Mesendoderm (in vitro differentiated cells): ENCODE results near the gene ZNF853.
"Not testable (repeated sequence)": the region's sequence is repeated elsewhere in the genome, so short reads cannot be mapped to it uniquely, and the experiment has no call there.

ENCODE experiments used
- DNase-seq: peaks from one replicate; pipeline ENCODE4 v3.0.0; 2013
- H2AK5ac ChIP-seq: 2 replicates; pipeline ENCODE4 v1.6.1; 2013; ENCODE audit warnings: low read length, inconsistent platforms
- H2BK120ac ChIP-seq: 2 replicates; pipeline ENCODE4 v1.6.1; 2013; ENCODE audit warnings: low read depth, mild to moderate bottlenecking, low read length, moderate library complexity, mixed read lengths
- H2BK15ac ChIP-seq: replicated peaks from 2 replicates; pipeline ENCODE4 v1.6.1; 2013; ENCODE audit warnings: low read depth, mild to moderate bottlenecking, moderate library complexity
- H2BK5ac ChIP-seq: 2 replicates; pipeline ENCODE4 v1.6.1; 2013; ENCODE audit warnings: low read length, inconsistent platforms
- H3K18ac ChIP-seq: 2 replicates; pipeline ENCODE4 v1.6.1; 2013; ENCODE audit warnings: mild to moderate bottlenecking, low read length, mixed read lengths
- H3K23ac ChIP-seq: one replicate; pipeline ENCODE4 v1.6.1; 2013; ENCODE audit warnings: low read length
- H3K27ac ChIP-seq: 2 replicates; pipeline ENCODE4 v1.5.1; 2013; ENCODE audit warnings: low read depth, mild to moderate bottlenecking, inconsistent platforms, low read length, moderate library complexity
- H3K27me3 ChIP-seq: 2 replicates; pipeline ENCODE4 v1.6.1; 2013; ENCODE audit warnings: low read length, control low read depth, mild to moderate bottlenecking, inconsistent platforms; ENCODE audit not compliant: insufficient read depth, poor library complexity
- H3K36me3 ChIP-seq: 2 replicates; pipeline ENCODE4 v1.6.1; 2013; ENCODE audit warnings: low read length, inconsistent platforms; ENCODE audit not compliant: control insufficient read depth, insufficient read depth
- H3K4ac ChIP-seq: one replicate; pipeline ENCODE4 v1.6.1; 2013; ENCODE audit warnings: low read depth, mild to moderate bottlenecking, low read length, moderate library complexity
- H3K4me1 ChIP-seq: 2 replicates; pipeline ENCODE4 v1.6.1; 2013; ENCODE audit warnings: low read depth, low read length, inconsistent platforms; ENCODE audit not compliant: control insufficient read depth
- H3K4me2 ChIP-seq: 2 replicates; pipeline ENCODE4 v1.6.1; 2013; ENCODE audit warnings: low read length
- H3K4me3 ChIP-seq: 2 replicates; pipeline ENCODE4 v1.5.1; 2013; ENCODE audit warnings: mild to moderate bottlenecking, low read length
- H3K56ac ChIP-seq: one replicate; pipeline ENCODE4 v1.6.1; 2013; ENCODE audit warnings: low read length
- H3K79me1 ChIP-seq: 2 replicates; pipeline ENCODE4 v1.6.1; 2013; ENCODE audit warnings: low read length, inconsistent platforms
- H3K79me2 ChIP-seq: 2 replicates; pipeline ENCODE4 v1.6.1; 2013; ENCODE audit warnings: mild to moderate bottlenecking, low read length; ENCODE audit not compliant: control insufficient read depth, insufficient read depth
- H3K9ac ChIP-seq: 2 replicates; pipeline ENCODE4 v1.6.1; 2013; ENCODE audit warnings: low read length, inconsistent platforms
- H4K5ac ChIP-seq: one replicate; pipeline ENCODE4 v1.6.1; 2013; ENCODE audit warnings: low read length
- H4K8ac ChIP-seq: one replicate; pipeline ENCODE4 v1.6.1; 2013; ENCODE audit warnings: low read depth, mild to moderate bottlenecking, control low read depth, low read length, moderate library complexity
- WGBS: extraction: QIAGEN DNeasy Blood & Tissue Kit; methylation state at CpG from one replicate; pipeline ENCODE4 v1.1.7; 2013; ENCODE audit warnings: low lambda C conversion rate, missing lambda C conversion rate; ENCODE audit not compliant: insufficient coverage; ENCODE audit errors: extremely low coverage; 5-methylcytosine and 5-hydroxymethylcytosine counted together

ZNF853 gene

DNA sequence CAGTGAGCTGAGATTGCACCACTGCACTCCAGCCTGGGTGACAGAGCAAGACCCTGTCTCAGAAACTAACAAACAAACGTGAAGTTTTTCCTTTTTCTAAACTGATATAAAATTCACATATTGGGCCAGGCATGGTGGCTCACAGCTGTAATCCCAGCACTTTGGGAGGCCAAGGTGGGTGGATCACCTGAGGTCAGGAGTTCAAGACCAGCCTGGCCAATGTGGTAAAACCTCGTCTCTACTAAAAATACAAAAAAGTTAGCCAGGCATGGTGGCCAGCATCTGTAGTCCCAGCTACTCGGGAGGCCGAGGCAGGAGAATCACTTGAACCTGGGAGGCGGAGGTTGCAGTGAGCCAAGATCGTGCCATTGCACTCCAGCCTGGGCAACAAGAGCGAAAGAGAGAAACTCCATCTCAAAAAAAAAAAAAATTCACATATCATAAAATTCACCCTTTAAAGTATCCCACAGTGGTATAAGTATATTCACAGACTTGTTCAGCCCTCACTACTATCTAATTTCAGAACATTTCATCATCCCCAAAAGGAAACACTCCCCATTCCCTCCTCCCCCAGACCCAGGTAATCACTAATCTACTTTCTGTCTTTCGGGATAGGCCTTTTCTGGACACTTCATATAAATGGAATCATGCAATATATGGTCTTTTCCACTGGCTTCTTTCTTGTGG lies 29.5 kb upstream of the ZNF853 start:
- H3K27ac ChIP-seq, H3K79me2 ChIP-seq, H2BK15ac ChIP-seq, H2BK5ac ChIP-seq, H3K4me2 ChIP-seq, H2BK120ac ChIP-seq, H3K4me3 ChIP-seq, H3K79me1 ChIP-seq, H3K23ac ChIP-seq, H3K56ac ChIP-seq, H3K27me3 ChIP-seq, H4K5ac ChIP-seq, H3K9ac ChIP-seq, DNase-seq, H3K18ac ChIP-seq, H3K4ac ChIP-seq, H4K8ac ChIP-seq, H3K36me3 ChIP-seq, H2AK5ac ChIP-seq, H3K4me1 ChIP-seq: not testable (repeated sequence)
- no CpG with 5 or more reads among the region's 8 CpGs for WGBS

DNA sequence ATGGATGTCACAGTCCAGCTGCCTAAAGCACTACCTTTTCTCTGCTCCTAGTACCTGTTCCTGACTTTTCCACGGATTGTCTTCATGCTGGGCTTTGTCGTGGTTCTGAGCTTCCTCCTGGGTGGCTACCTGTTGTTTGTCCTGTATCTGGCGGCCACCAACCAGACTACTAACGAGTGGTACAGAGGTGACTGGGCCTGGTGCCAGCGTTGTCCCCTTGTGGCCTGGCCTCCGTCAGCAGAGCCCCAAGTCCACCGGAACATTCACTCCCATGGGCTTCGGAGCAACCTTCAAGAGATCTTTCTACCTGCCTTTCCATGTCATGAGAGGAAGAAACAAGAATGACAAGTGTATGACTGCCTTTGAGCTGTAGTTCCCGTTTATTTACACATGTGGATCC lies 26.8 kb upstream of the ZNF853 start:
- Histone ChIP-seq H3K79me2 (no peaks in the 10 kb centered on the region), H3K9ac (no peak overlapping the region), H3K27me3 (no peaks in the 10 kb centered on the region), H2AK5ac (no peak overlapping the region), H3K4ac (no peak overlapping the region), H3K4me3 (no peak overlapping the region), H3K79me1 (no peaks in the 10 kb centered on the region), H3K4me1 (no peaks in the 10 kb centered on the region), H2BK15ac (no peak overlapping the region), H3K56ac (no peak overlapping the region), H3K23ac (no peak overlapping the region), H4K8ac (no peak overlapping the region), H2BK120ac (no peak overlapping the region), H4K5ac (no peak overlapping the region), H3K4me2 (no peak overlapping the region), H3K27ac (no peak overlapping the region), H2BK5ac (no peak overlapping the region), H3K18ac (no peak overlapping the region), H3K36me3 (no peaks in the 10 kb centered on the region)
- no peak for DNase-seq
- WGBS = no CpG with 5 or more reads among the region's 9 CpGs

DNA sequence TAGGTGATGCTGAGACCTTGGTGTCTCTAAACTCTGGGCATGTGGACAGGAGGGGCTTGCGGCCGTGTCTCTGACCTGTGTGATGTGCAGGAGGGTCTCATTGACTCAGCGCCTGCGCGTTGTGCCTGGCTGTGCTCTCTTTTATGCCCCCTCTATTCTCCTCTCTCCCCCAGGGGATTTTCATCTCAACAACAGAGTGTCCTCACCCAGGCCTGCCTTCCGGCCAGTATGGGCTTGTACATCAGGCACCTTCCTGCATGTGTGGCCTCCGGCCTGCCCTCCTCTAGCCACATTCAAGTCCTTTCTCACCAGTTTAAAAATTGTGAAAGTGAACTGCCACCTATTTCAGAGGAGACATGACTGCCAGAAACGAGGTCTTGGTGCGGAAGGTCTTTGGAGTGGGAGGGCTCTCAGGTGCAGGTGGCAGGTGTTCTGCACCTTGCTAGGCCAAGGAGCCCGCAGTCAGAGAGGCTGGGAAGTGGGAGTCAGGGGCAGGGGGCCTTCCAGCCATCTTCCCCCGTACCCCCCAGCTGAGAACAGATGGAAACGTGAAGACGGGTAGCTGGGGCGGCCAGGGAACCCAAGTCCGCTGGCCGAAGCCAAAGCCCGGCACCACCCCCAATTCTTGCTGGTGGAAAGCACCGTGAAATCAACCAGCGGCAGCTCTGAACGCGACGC lies 26.1 kb upstream of the ZNF853 start:
- Histone ChIP-seq H3K9ac (peak overlapping the region; percentile 63), H4K5ac (no peak overlapping the region), H2BK5ac (no peak overlapping the region), H2AK5ac (no peak overlapping the region), H3K36me3 (peaks cover 1% of the 10 kb centered on the region), H3K56ac (peak overlapping the region; percentile 76), H3K27me3 (no peaks in the 10 kb centered on the region), H3K18ac (no peak overlapping the region), H3K4me1 (no peaks in the 10 kb centered on the region), H3K4me3 (no peak overlapping the region), H3K79me2 (no peaks in the 10 kb centered on the region), H3K23ac (no peak overlapping the region), H3K79me1 (no peaks in the 10 kb centered on the region), H3K4ac (no peak overlapping the region), H2BK15ac (no peak overlapping the region), H3K4me2 (peak overlapping the region; percentile 52), H4K8ac (no peak overlapping the region), H2BK120ac (no peak overlapping the region), H3K27ac (no peak overlapping the region)
- no CpG with 5 or more reads among the region's 22 CpGs for WGBS
- DNase-seq = no peak

DNA sequence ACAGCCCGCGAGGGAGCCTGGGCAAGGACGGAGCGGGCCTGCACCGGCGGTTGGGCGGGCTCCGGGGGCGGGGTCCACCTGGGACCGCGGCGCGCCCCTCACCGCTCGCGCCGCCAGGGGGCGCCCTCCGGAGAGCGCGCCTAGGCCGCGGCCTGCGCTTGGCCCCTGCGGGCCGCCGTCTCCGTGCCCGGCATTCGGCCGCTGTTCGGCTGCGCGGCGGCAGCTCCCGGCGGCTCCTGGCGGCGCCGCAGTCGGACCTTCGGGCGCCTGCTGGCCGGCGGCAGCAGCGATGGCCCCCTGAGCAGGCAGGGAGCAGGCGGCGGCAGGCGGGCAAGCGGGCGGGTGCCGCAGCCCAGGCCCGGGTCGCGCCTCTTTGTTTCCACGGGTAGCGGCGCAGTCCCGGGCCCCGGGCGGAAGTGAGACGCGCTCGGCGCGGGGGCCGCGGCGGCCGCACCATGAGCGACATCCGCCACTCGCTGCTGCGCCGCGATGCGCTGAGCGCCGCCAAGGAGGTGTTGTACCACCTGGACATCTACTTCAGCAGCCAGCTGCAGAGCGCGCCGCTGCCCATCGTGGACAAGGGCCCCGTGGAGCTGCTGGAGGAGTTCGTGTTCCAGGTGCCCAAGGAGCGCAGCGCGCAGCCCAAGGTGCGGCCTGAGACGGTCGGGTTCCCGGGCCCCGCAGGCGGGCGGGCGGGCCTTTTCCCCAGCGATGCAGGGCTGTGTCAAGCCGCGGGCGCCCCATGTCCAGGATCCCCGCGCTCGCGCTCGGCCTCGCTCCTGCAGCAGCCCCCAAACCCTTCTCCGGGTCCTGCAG lies 25.4 kb upstream of the ZNF853 start, which contains the start of gene INTS15:
Gene INTS15, plus strand, starts transcription at position 193 of the 816 bp plus-strand sequence. Its CDS starts 263 bp downstream, at position 456.
- H3K18ac ChIP-seq = peak within 1 kb of the TSS; percentile 94
- no peak within 1 kb of the TSS for H3K23ac ChIP-seq
- H3K36me3 ChIP-seq = peaks cover 3% of the 10 kb centered on the region
- peak within 1 kb of the TSS; percentile 99 for H3K56ac ChIP-seq
- H2AK5ac ChIP-seq = no peak within 1 kb of the TSS
- H3K9ac ChIP-seq = peak within 1 kb of the TSS; percentile 97
- peak within 1 kb of the TSS; percentile 83 for H3K4me2 ChIP-seq
- no peak within 1 kb of the TSS for H2BK120ac ChIP-seq
- WGBS = no CpG with 5 or more reads among the region's 107 CpGs
- H3K4ac ChIP-seq = peak within 1 kb of the TSS; percentile 57
- H3K4me3 ChIP-seq = peak within 1 kb of the TSS; percentile 98
- no peaks in the 10 kb centered on the region for H3K27me3 ChIP-seq
- H3K27ac ChIP-seq = peak within 1 kb of the TSS; percentile 83
- no peak within 1 kb of the TSS for H4K5ac ChIP-seq
- no peak within 1 kb of the TSS for H2BK5ac ChIP-seq
- H3K4me1 ChIP-seq = no peaks in the 10 kb centered on the region
- H4K8ac ChIP-seq = no peak within 1 kb of the TSS
- no peak within 1 kb of the TSS for H2BK15ac ChIP-seq
- H3K79me1 ChIP-seq = no peaks in the 10 kb centered on the region
- DNase-seq = peak; percentile 87
- no peaks in the 10 kb centered on the region for H3K79me2 ChIP-seq

DNA sequence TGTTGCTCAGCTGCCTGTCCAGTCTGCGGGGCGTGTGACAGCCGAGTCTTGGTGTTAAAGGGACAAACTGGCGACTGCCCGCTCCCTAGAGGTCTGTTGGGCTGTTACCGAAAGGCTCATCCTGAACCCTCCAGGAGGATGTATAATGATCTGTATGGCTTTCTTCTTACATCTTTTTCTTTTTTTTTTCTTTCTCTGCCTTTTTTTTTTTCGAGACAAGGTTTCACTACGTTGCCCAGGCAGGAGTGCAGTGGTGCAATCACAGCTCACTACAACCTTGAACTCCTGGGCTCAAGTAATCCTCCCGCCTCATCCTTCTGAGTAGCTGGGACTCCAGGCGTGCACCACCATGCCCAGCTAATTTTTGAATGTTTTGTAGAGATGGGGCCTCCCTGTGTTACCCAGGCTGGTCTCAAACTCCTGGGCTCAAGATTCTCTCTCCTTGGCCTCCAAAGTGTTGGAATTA lies 24.7 kb upstream of the ZNF853 start:
- Histone ChIP-seq H2AK5ac (no peak overlapping the region), H3K79me2 (no peaks in the 10 kb centered on the region), H4K5ac (no peak overlapping the region), H3K4me1 (no peaks in the 10 kb centered on the region), H3K27ac (peak overlapping the region; percentile 83), H3K27me3 (no peaks in the 10 kb centered on the region), H4K8ac (no peak overlapping the region), H3K36me3 (peaks cover 4% of the 10 kb centered on the region), H3K79me1 (no peaks in the 10 kb centered on the region), H3K4me2 (peak overlapping the region; percentile 83), H3K23ac (no peak overlapping the region), H2BK15ac (no peak overlapping the region), H3K9ac (peak overlapping the region; percentile 97), H3K56ac (peak overlapping the region; percentile 99), H3K4me3 (peak overlapping the region; percentile 98), H3K18ac (no peak overlapping the region), H2BK5ac (no peak overlapping the region), H2BK120ac (no peak overlapping the region), H3K4ac (peak overlapping the region; percentile 26)
- DNase-seq = peak; percentile 67
- no CpG with 5 or more reads among the region's 10 CpGs for WGBS
